Astrocyte (in vitro differentiated cells and primary cell): ENCODE results near the gene KRTAP1-3. TPM values are rescaled to one million over a fixed set of nuclear protein-coding genes. Genes with fewer than 3 reads are reported as not detected.

ENCODE experiments used
- DNase-seq: peaks from one replicate; pipeline ENCODE4 v3.0.0-alpha.2; 2010; ENCODE audit warnings: low read depth
- FAIRE-seq: peaks from 2 replicates; lab custom pipeline; 2011; peaks lifted over from hg19 to GRCh38; lab: Jason Lieb, UNC
- H2AFZ ChIP-seq: 2 replicates; pipeline ENCODE4 v1.6.0; 2012; ENCODE audit warnings: low read depth, low read length, inconsistent platforms
- H3K27ac ChIP-seq: 2 replicates; pipeline ENCODE4 v1.5.1; 2011; ENCODE audit warnings: low read depth, low read length, inconsistent platforms
- H3K27me3 ChIP-seq: 2 replicates; pipeline ENCODE4 v1.6.0; 2011; ENCODE audit warnings: low read length, inconsistent platforms; ENCODE audit not compliant: insufficient read depth
- H3K36me3 ChIP-seq: 2 replicates; pipeline ENCODE4 v1.5.1; 2011; ENCODE audit warnings: low read length, inconsistent platforms; ENCODE audit not compliant: insufficient read depth
- H3K4me1 ChIP-seq: 2 replicates; pipeline ENCODE4 v1.5.1; 2011; ENCODE audit warnings: low read length, inconsistent platforms; ENCODE audit not compliant: insufficient read depth
- H3K4me2 ChIP-seq: 2 replicates; pipeline ENCODE4 v1.6.0; 2012; ENCODE audit warnings: low read length, inconsistent platforms
- H3K4me3 ChIP-seq: 2 replicates; pipeline ENCODE4 v1.5.1; 2011; ENCODE audit warnings: low read depth, mild to moderate bottlenecking, low read length, inconsistent platforms; ENCODE audit not compliant: insufficient read depth
- H3K79me2 ChIP-seq: 2 replicates; pipeline ENCODE4 v1.6.0; 2012; ENCODE audit warnings: mild to moderate bottlenecking, low read length, inconsistent platforms; ENCODE audit not compliant: insufficient read depth
- H3K9ac ChIP-seq: 2 replicates; pipeline ENCODE4 v1.6.0; 2012; ENCODE audit warnings: mild to moderate bottlenecking, low read length, inconsistent platforms
- H3K9me3 ChIP-seq: 2 replicates; pipeline ENCODE4 v1.5.1; 2012; ENCODE audit warnings: low read depth, mild to moderate bottlenecking, low read length, inconsistent platforms; ENCODE audit not compliant: insufficient read depth
- H4K20me1 ChIP-seq: 2 replicates; pipeline ENCODE4 v1.6.0; 2012; ENCODE audit warnings: low read length, inconsistent platforms; ENCODE audit not compliant: insufficient read depth
- H3K27ac Mint-ChIP-seq: one replicate; pipeline ENCODE4 v1.8.0; 2021; ENCODE audit warnings: mild to moderate bottlenecking, mixed read lengths; ENCODE audit not compliant: unreplicated experiment
- H3K27me3 Mint-ChIP-seq: one replicate; pipeline ENCODE4 v1.8.0; 2021; ENCODE audit warnings: low read depth, mixed read lengths; ENCODE audit not compliant: unreplicated experiment
- H3K36me3 Mint-ChIP-seq: one replicate; pipeline ENCODE4 v1.8.0; 2021; ENCODE audit warnings: low read depth, mixed read lengths; ENCODE audit not compliant: unreplicated experiment
- H3K4me1 Mint-ChIP-seq: one replicate; pipeline ENCODE4 v1.8.0; 2021; ENCODE audit warnings: low read depth, mixed read lengths; ENCODE audit not compliant: unreplicated experiment
- H3K4me3 Mint-ChIP-seq: one replicate; pipeline ENCODE4 v1.8.0; 2021; ENCODE audit warnings: mild to moderate bottlenecking, moderate library complexity, mixed read lengths; ENCODE audit not compliant: unreplicated experiment
- H3K9me3 Mint-ChIP-seq: one replicate; pipeline ENCODE4 v1.8.0; 2021; ENCODE audit warnings: mild to moderate bottlenecking, mixed read lengths; ENCODE audit not compliant: unreplicated experiment
- CTCF ChIP-seq: IDR thresholded peaks from 2 replicates; pipeline ENCODE4 v1.5.1; 2011; ENCODE audit warnings: low read depth, mild to moderate bottlenecking, inconsistent platforms, low read length, moderate library complexity; ENCODE audit not compliant: insufficient read depth
- EZH2 ChIP-seq: IDR thresholded peaks from 2 replicates; pipeline ENCODE4 v1.6.1; 2012; ENCODE audit warnings: mild to moderate bottlenecking, low read length, inconsistent platforms; ENCODE audit not compliant: insufficient read depth
- total RNA-seq: library from RNA; stranded (reverse); gene quantifications from 2 replicates; pipeline ENCODE4 v1.2.1, GENCODE V29; 2021

The KRTAP1-3 gene
- total RNA-seq, 1 donor from 2014 or later = not detected

GRCh38 chr17:40984226-40984625 is 50.4 kb downstream of the KRTAP1-3 start, which contains the start of gene KRT40:
Gene KRT40, minus strand, starts transcription at chr17:40984326. Its CDS starts 53 bp downstream, at chr17:40984273.
- no peak for DNase-seq
- Histone ChIP-seq H3K27ac (no peak within 1 kb of the TSS), H3K79me2 (no peaks in the 10 kb centered on the region), H3K4me2 (no peak within 1 kb of the TSS), H3K4me3 (no peak within 1 kb of the TSS), H4K20me1 (no peaks in the 10 kb centered on the region), H3K9ac (no peak within 1 kb of the TSS), H3K4me1 (no peaks in the 10 kb centered on the region), H3K27me3 (no peaks in the 10 kb centered on the region), H2AFZ (no peak within 1 kb of the TSS), H3K36me3 (no peaks in the 10 kb centered on the region), H3K9me3 (no peaks in the 10 kb centered on the region)
- no peaks in the 10 kb centered on the region for H3K9me3 Mint-ChIP-seq
- H3K4me1 Mint-ChIP-seq = no peaks in the 10 kb centered on the region
- TF ChIP-seq EZH2 = no peak
- no peak for TF ChIP-seq CTCF
- no peaks in the 10 kb centered on the region for H3K36me3 Mint-ChIP-seq
- H3K27me3 Mint-ChIP-seq = peaks cover 1% of the 10 kb centered on the region
- no peak within 1 kb of the TSS for H3K4me3 Mint-ChIP-seq
- no peak within 1 kb of the TSS for H3K27ac Mint-ChIP-seq
- no peak for FAIRE-seq

Other genes with a start within 250 kb of the KRTAP1-3 start
- not detected in 2 replicates for gene KRT28, start 234.9 kb downstream of the KRTAP1-3 start, total RNA-seq
- gene KRT10, start 212.3 kb downstream of the KRTAP1-3 start, total RNA-seq = 49.7 and 50.6 TPM in 2 replicates
- gene KRT12, start 167.7 kb downstream of the KRTAP1-3 start, total RNA-seq = not detected in 2 replicates
- not detected in 2 replicates for gene KRT20, start 149.6 kb downstream of the KRTAP1-3 start, total RNA-seq
- gene KRT23, start 97.2 kb downstream of the KRTAP1-3 start, total RNA-seq = not detected in 2 replicates
- gene KRT39, start 67.9 kb downstream of the KRTAP1-3 start, total RNA-seq = not detected in 2 replicates
- not detected in 2 replicates for gene KRT40, start 50.5 kb downstream of the KRTAP1-3 start, total RNA-seq
- gene KRTAP3-3, start 40.7 kb downstream of the KRTAP1-3 start, total RNA-seq = not detected in 2 replicates
- gene KRTAP3-2, start 35.0 kb downstream of the KRTAP1-3 start, total RNA-seq = not detected in 2 replicates
- not detected in 2 replicates for gene KRTAP3-1, start 25.7 kb downstream of the KRTAP1-3 start, total RNA-seq
- not detected in 2 replicates for gene KRTAP1-5, start 7.7 kb downstream of the KRTAP1-3 start, total RNA-seq
- not detected in 2 replicates for gene KRTAP1-4, start 4.7 kb downstream of the KRTAP1-3 start, total RNA-seq
- not detected in 2 replicates for gene KRTAP1-1, start 6.6 kb upstream of the KRTAP1-3 start, total RNA-seq
- not detected in 2 replicates for gene KRTAP2-1, start 12.4 kb upstream of the KRTAP1-3 start, total RNA-seq
- not detected in 2 replicates for gene KRTAP2-2, start 20.4 kb upstream of the KRTAP1-3 start, total RNA-seq
- gene KRTAP2-3, start 25.2 kb upstream of the KRTAP1-3 start, total RNA-seq = 3.8 and 7.1 TPM in 2 replicates
- not detected in 2 replicates for gene KRTAP2-4, start 31.0 kb upstream of the KRTAP1-3 start, total RNA-seq
- gene KRTAP4-7, start 49.3 kb upstream of the KRTAP1-3 start, total RNA-seq = not detected in 2 replicates
- gene KRTAP4-8, start 63.3 kb upstream of the KRTAP1-3 start, total RNA-seq = not detected in 2 replicates
- not detected in 2 replicates for gene KRTAP4-16, start 67.3 kb upstream of the KRTAP1-3 start, total RNA-seq
- gene KRTAP4-9, start 70.5 kb upstream of the KRTAP1-3 start, total RNA-seq = not detected in 2 replicates
- not detected in 2 replicates for gene KRTAP4-11, start 83.5 kb upstream of the KRTAP1-3 start, total RNA-seq
- not detected in 2 replicates for gene KRTAP4-12, start 89.3 kb upstream of the KRTAP1-3 start, total RNA-seq
- gene KRTAP4-6, start 105.7 kb upstream of the KRTAP1-3 start, total RNA-seq = not detected in 2 replicates
- gene KRTAP4-5, start 115.0 kb upstream of the KRTAP1-3 start, total RNA-seq = not detected in 2 replicates
- gene KRTAP4-4, start 125.9 kb upstream of the KRTAP1-3 start, total RNA-seq = not detected in 2 replicates
- not detected in 2 replicates for gene KRTAP4-3, start 133.3 kb upstream of the KRTAP1-3 start, total RNA-seq
- gene KRTAP4-2, start 143.3 kb upstream of the KRTAP1-3 start, total RNA-seq = not detected in 2 replicates
- not detected in 2 replicates for gene KRTAP4-1, start 150.0 kb upstream of the KRTAP1-3 start, total RNA-seq
- not detected in 2 replicates for gene KRTAP9-1, start 155.0 kb upstream of the KRTAP1-3 start, total RNA-seq
- not detected in 2 replicates for gene KRTAP9-2, start 191.8 kb upstream of the KRTAP1-3 start, total RNA-seq
- not detected in 2 replicates for gene KRTAP9-3, start 197.6 kb upstream of the KRTAP1-3 start, total RNA-seq
- not detected in 2 replicates for gene KRTAP9-8, start 203.1 kb upstream of the KRTAP1-3 start, total RNA-seq
- not detected in 2 replicates for gene KRTAP9-4, start 214.8 kb upstream of the KRTAP1-3 start, total RNA-seq
- not detected in 2 replicates for gene KRTAP9-9, start 220.5 kb upstream of the KRTAP1-3 start, total RNA-seq
- not detected in 2 replicates for gene KRTAP9-6, start 230.5 kb upstream of the KRTAP1-3 start, total RNA-seq
- not detected in 2 replicates for gene KRTAP9-7, start 240.8 kb upstream of the KRTAP1-3 start, total RNA-seq